Endodermal cell (in vitro differentiated cells): ENCODE data around the gene OTOP1. TPM values are rescaled to one million over a fixed set of nuclear protein-coding genes. Genes with fewer than 3 reads are reported as not detected.
"Not testable (repeated sequence)": the region's sequence is repeated elsewhere in the genome, so short reads cannot be mapped to it uniquely, and the experiment has no call there.

Experiments used
- DNase-seq: peaks from one replicate; pipeline ENCODE4 v3.0.0-alpha.2; 2017
- H3K27ac ChIP-seq: 2 replicates; pipeline ENCODE4 v1.5.1; 2013; ENCODE audit warnings: mild to moderate bottlenecking, low read depth, low read length, moderate library complexity
- H3K27me3 ChIP-seq: 2 replicates; pipeline ENCODE4 v1.6.1; 2013; ENCODE audit warnings: mild to moderate bottlenecking, low read length, moderate library complexity; ENCODE audit not compliant: insufficient read depth, control insufficient read depth, poor library complexity, severe bottlenecking
- H3K36me3 ChIP-seq: 2 replicates; pipeline ENCODE4 v1.7.0; 2013; ENCODE audit warnings: mild to moderate bottlenecking, low read length, moderate library complexity; ENCODE audit not compliant: control insufficient read depth, insufficient read depth
- H3K4me1 ChIP-seq: one replicate; pipeline ENCODE4 v1.7.0; 2013; ENCODE audit warnings: low read length; ENCODE audit not compliant: control insufficient read depth, insufficient read depth
- H3K4me3 ChIP-seq: 2 replicates; pipeline ENCODE4 v1.5.1; 2013; ENCODE audit warnings: mild to moderate bottlenecking, low read length, moderate library complexity
- H3K9ac ChIP-seq: 2 replicates; pipeline ENCODE4 v1.6.1; 2013; ENCODE audit warnings: mild to moderate bottlenecking, low read length, moderate library complexity; ENCODE audit not compliant: poor library complexity, severe bottlenecking; ENCODE audit errors: extremely low read depth
- H3K9me3 ChIP-seq: 2 replicates; pipeline ENCODE4 v1.6.1; 2013; ENCODE audit warnings: mild to moderate bottlenecking, low read length, moderate library complexity; ENCODE audit not compliant: control insufficient read depth
- H3K27ac Mint-ChIP-seq: 2 replicates; pipeline ENCODE4 v1.8.0; 2020; ENCODE audit warnings: mixed read lengths
- H3K27me3 Mint-ChIP-seq: 2 replicates; pipeline ENCODE4 v1.8.0; 2021; ENCODE audit warnings: mild to moderate bottlenecking, mixed read lengths; ENCODE audit not compliant: insufficient read depth
- H3K36me3 Mint-ChIP-seq: 2 replicates; pipeline ENCODE4 v1.8.0; 2020; ENCODE audit warnings: low read depth, mixed read lengths
- H3K4me1 Mint-ChIP-seq: 2 replicates; pipeline ENCODE4 v1.8.0; 2020; ENCODE audit warnings: mixed read lengths
- H3K4me3 Mint-ChIP-seq: 2 replicates; pipeline ENCODE4 v1.8.0; 2020; ENCODE audit warnings: mild to moderate bottlenecking, moderate library complexity, mixed read lengths
- H3K9me3 Mint-ChIP-seq: 2 replicates; pipeline ENCODE4 v1.8.0; 2020; ENCODE audit warnings: mild to moderate bottlenecking, mixed read lengths
- WGBS, 2 experiments: methylation state at CpG; one replicate each; pipeline versions ENCODE4 v1.1.5 to v1.1.7; 2013; ENCODE audit warnings: missing lambda C conversion rate in 2 of 2, mixed read lengths in 1 of 2; ENCODE audit not compliant: insufficient coverage in 1 of 2, insufficient read length in 1 of 2; 5-methylcytosine and 5-hydroxymethylcytosine counted together
- total RNA-seq, 2 donors: library from RNA; stranded (reverse); fragmentation: NEBNext Ultra II Directional in 1 of 2; extraction: Animal tissue kit (Norgen Biotek cat#: 25700) in 1 of 2; gene quantifications; 2 replicates in 1 of 2; 3 replicates in 1 of 2; pipeline ENCODE4 v1.2.1, GENCODE V29; 2021
- TF ChIP-seq, protein P1 (sequence below): fragments of 200-600 bp; sonication (generic); conservative IDR thresholded peaks from 2 replicates; pipeline ENCODE4 v1.5.0; 2021; ENCODE audit warnings: antibody characterized with exemption, mild to moderate bottlenecking

The OTOP1 gene
- total RNA-seq, 2 donors from 2014 or later: not detected

GRCh38 chr4:4164532-4165173 is 62.1 kb downstream of the OTOP1 start:
- Mint-ChIP-seq H3K27me3 (peaks cover 12% of the 10 kb centered on the region), H3K4me1 (peaks cover 16% of the 10 kb centered on the region)
- H3K9me3 ChIP-seq, H3K9ac ChIP-seq, H3K27ac Mint-ChIP-seq, H3K4me3 Mint-ChIP-seq, H3K27ac ChIP-seq, H3K27me3 ChIP-seq, H3K9me3 Mint-ChIP-seq, H3K4me3 ChIP-seq, H3K36me3 ChIP-seq, H3K36me3 Mint-ChIP-seq, DNase-seq, H3K4me1 ChIP-seq: not testable (repeated sequence)
- 87 to 97% methylated on average over 4 to 14 of the region's 18 CpGs for WGBS, 2 experiments

DNA sequence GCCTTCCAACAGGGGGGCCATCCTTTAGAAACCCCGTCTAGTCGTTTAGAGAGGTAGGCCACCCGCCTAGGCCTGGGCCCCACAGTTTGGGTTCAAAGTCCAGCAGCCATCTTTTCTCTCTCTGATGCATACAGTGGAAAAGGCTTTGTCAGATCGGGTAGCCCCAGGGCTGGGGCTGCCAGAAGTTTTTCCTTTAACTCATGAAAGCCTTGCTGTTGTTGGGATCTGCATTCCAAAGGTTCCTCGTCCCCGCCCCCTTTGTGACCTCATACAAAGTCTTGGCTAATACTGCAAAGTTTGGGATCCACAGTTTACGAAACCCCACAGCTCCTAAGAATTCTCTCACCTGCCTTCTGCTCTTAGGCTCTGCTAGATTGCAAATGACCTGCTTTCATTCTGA is 64.5 kb downstream of the OTOP1 start:
- peak overlapping the region; percentile 26 for H3K27ac Mint-ChIP-seq
- H3K9me3 Mint-ChIP-seq, H3K36me3 ChIP-seq, H3K27ac ChIP-seq, H3K4me1 ChIP-seq, H3K9ac ChIP-seq, H3K4me3 ChIP-seq, H3K27me3 ChIP-seq, H3K9me3 ChIP-seq, H3K4me1 Mint-ChIP-seq, H3K4me3 Mint-ChIP-seq, H3K27me3 Mint-ChIP-seq, H3K36me3 Mint-ChIP-seq: not testable (repeated sequence)
- DNase-seq: peak; percentile 77
- WGBS, 2 experiments: 63 to 64% methylated on average over 3 to 7 of the region's 7 CpGs

- not testable (repeated sequence) for H3K9me3 Mint-ChIP-seq, H3K4me1 Mint-ChIP-seq, H3K36me3 ChIP-seq, H3K4me1 ChIP-seq, H3K27me3 ChIP-seq, H3K27ac Mint-ChIP-seq, H3K36me3 Mint-ChIP-seq, H3K9ac ChIP-seq, H3K9me3 ChIP-seq, H3K4me3 Mint-ChIP-seq, H3K27me3 Mint-ChIP-seq, H3K4me3 ChIP-seq, H3K27ac ChIP-seq
- DNase-seq: peak; percentile 54
- 85 to 95% methylated on average over 5 to 17 of the region's 17 CpGs for WGBS, 2 experiments
Observed at GRCh38 chr4:4160956-4161665, 65.6 kb downstream of the OTOP1 start.

DNA sequence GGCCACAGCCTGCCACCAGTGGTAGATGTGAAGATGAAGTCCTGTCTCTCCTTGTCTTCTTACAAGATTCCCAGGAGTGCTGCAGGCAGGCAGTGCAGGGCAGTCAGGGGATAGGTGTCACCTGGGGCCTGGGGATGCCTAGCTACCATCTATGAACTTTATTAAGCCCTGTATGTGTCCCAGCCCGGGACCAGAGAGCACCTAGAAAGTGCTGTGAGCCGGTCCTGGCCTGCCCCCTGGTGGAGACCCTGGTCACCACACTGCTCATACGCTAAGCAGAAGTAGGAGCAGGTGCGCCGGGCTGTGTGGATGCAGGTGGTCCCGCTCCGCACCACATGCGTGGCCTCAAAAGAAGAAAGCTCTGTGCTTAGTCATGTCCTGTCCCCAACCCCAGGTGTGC is 81.1 kb downstream of the OTOP1 start:
- H3K4me3 Mint-ChIP-seq, H3K27ac Mint-ChIP-seq, H3K27me3 ChIP-seq, H3K27ac ChIP-seq, H3K9ac ChIP-seq, H3K36me3 ChIP-seq, H3K4me1 ChIP-seq, H3K36me3 Mint-ChIP-seq, H3K4me3 ChIP-seq, H3K9me3 ChIP-seq, H3K4me1 Mint-ChIP-seq, H3K9me3 Mint-ChIP-seq: not testable (repeated sequence)
- WGBS, 2 experiments: 0% methylated on average over 1 of the region's 8 CpGs; no CpG with 5 or more reads in 1 of the 2 experiments
- TF ChIP-seq, protein P1, sequence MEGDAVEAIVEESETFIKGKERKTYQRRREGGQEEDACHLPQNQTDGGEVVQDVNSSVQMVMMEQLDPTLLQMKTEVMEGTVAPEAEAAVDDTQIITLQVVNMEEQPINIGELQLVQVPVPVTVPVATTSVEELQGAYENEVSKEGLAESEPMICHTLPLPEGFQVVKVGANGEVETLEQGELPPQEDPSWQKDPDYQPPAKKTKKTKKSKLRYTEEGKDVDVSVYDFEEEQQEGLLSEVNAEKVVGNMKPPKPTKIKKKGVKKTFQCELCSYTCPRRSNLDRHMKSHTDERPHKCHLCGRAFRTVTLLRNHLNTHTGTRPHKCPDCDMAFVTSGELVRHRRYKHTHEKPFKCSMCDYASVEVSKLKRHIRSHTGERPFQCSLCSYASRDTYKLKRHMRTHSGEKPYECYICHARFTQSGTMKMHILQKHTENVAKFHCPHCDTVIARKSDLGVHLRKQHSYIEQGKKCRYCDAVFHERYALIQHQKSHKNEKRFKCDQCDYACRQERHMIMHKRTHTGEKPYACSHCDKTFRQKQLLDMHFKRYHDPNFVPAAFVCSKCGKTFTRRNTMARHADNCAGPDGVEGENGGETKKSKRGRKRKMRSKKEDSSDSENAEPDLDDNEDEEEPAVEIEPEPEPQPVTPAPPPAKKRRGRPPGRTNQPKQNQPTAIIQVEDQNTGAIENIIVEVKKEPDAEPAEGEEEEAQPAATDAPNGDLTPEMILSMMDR: peak; percentile 75
- peaks cover 22% of the 10 kb centered on the region for H3K27me3 Mint-ChIP-seq
- DNase-seq: peak; percentile 81

- WGBS, 2 experiments: 0% methylated on average over 31 of the region's 47 CpGs; no CpG with 5 or more reads in 1 of the 2 experiments
- H3K4me1 ChIP-seq, H3K36me3 Mint-ChIP-seq, H3K36me3 ChIP-seq, H3K4me1 Mint-ChIP-seq, H3K4me3 ChIP-seq, H3K9me3 Mint-ChIP-seq, H3K9ac ChIP-seq, H3K27ac Mint-ChIP-seq, H3K27ac ChIP-seq, H3K9me3 ChIP-seq, H3K27me3 ChIP-seq: not testable (repeated sequence)
- peaks cover 22% of the 10 kb centered on the region for H3K27me3 Mint-ChIP-seq
- H3K4me3 Mint-ChIP-seq: peak overlapping the region; percentile 36
- peak; percentile 61 for DNase-seq
Observed at GRCh38 chr4:4143376-4143775, 83.4 kb downstream of the OTOP1 start.

DNA sequence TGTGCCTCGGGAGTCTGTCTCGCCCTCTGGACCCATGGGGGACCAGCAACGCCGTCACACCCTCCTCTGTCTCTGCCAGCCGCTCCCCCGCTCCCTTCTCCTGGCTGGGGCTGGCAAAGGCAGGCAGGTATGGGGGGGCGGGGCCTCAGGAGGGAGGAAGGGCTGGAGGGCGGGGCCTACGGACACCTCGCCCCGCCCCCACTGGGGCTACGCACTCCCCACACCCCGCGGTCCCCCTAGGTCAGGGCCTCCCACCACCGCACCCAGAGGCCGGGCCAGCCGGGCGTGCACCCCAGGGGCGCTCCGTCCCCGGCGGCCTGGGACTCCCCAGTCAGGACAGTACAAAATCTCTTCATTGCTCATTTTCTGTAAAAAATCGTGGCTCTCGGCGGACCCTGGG is 84.0 kb downstream of the OTOP1 start:
- H3K9ac ChIP-seq, H3K27me3 ChIP-seq, H3K36me3 ChIP-seq, H3K4me1 ChIP-seq, H3K4me3 ChIP-seq, H3K9me3 Mint-ChIP-seq, H3K9me3 ChIP-seq, H3K27ac Mint-ChIP-seq, H3K36me3 Mint-ChIP-seq, H3K27ac ChIP-seq, H3K4me1 Mint-ChIP-seq: not testable (repeated sequence)
- peak; percentile 78 for DNase-seq
- WGBS, 2 experiments: 3% methylated on average over 19 of the region's 25 CpGs; no CpG with 5 or more reads in 1 of the 2 experiments
- peaks cover 22% of the 10 kb centered on the region for H3K27me3 Mint-ChIP-seq
- H3K4me3 Mint-ChIP-seq: peak overlapping the region; percentile 36
